Renal pelvis (tissue), 4 donors: ENCODE measurements around the gene SLC39A8. TPM values are rescaled to one million over a fixed set of nuclear protein-coding genes. Genes with fewer than 3 reads are reported as not detected.

ENCODE experiments used
- DNase-seq: peaks from one replicate; pipeline ENCODE4 v3.0.0-alpha.2; 2013
- polyA plus RNA-seq, 3 donors: library from polyadenylated mRNA; unstranded; fragments of 120-200 nt; gene quantifications; one replicate each; pipeline ENCODE4 v1.2.1, GENCODE V29; 2013; ENCODE audit not compliant: insufficient read length in 3 of 3

Gene SLC39A8
- polyA plus RNA-seq, 3 donors: 18.8 to 25.5 (median 20.2) TPM

- DNase-seq: peak; percentile 54
These were observed 1.2 kb downstream of the SLC39A8 start for GRCh38 chr4:102343964-102344519.

GRCh38 chr4:102342404-102343074 lies 2.7 kb downstream of the SLC39A8 start:
- no peak for DNase-seq

GRCh38 chr4:102341201-102341600 lies 4.1 kb downstream of the SLC39A8 start:
- DNase-seq: no peak

DNA sequence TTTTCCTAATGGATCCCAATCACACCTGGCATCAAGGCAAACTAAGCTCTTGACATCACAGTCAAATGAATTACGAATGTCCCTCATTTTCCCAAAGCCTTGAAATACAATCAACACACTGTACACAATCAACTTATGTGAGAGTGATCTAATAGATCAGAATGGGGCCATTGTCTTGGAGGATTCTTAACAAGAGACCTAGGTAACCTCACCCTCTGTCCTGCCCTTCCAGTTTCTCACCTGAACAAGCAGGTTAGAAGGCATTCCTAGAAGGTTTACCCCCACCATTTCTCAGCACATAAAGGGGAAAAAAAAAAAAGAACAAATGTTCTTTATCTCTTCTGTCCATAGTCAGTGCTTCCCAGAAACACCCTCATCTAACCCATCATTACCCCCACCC lies 6.3 kb downstream of the SLC39A8 start:
- DNase-seq: no peak

GRCh38 chr4:102338405-102338804 lies 6.9 kb downstream of the SLC39A8 start:
- no peak for DNase-seq

DNA sequence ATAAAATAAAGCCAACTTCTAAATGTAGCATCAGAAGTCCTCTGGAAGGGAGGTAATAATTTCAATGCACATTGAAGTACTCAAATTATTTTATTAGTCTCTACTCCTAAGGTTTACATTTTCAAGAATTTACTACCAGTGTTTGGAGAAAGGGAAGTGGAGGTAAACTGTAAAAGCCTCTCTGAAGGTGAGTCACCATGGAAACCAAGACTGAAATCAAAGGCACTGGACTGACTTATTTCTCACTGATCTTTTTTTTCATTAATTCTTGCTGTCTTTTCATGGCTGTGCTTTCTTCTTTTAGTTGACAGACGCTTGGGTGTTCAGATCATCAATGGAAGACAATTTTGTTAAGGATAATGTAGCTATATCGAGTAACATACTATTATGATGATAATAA lies 9.7 kb downstream of the SLC39A8 start:
- no peak for DNase-seq

DNA sequence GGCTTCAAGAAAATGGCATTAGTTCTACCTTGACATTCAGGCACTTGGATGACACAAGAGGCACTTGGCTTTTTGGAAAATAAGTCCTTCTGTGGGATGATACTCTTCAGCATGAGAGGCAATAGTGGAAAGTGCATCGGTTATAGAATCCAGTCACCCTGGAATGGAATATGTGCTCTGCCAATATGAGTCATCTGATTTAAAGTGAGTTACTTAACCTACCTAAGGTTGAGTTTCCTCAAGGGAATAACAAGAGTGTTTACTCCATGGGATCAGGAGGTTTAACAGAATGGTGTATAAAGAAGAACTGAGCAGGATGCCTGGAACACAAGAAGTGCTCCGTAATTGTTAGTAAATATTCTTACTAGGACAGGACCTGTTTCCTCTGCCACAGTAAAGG lies 10.7 kb downstream of the SLC39A8 start:
- no peak for DNase-seq

DNA sequence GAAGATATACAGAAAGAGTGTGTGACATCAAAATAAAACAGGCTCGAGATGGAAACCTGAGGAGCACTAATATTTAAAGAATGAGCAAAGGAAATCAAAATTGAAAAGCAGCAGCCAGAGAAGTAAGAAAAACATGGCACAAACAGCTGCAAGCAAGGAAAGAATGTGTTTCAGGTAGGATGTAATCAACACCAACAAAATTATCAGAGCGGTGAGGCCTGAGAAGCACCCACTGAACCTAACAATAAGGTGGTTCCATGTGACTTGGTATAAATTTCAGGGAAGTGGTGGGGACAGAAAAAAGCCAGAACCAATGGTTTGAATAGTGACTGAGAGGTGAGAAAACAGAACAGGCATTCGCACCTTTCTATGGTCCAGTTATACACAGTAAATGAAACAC lies 11.5 kb downstream of the SLC39A8 start:
- no peak for DNase-seq

DNA sequence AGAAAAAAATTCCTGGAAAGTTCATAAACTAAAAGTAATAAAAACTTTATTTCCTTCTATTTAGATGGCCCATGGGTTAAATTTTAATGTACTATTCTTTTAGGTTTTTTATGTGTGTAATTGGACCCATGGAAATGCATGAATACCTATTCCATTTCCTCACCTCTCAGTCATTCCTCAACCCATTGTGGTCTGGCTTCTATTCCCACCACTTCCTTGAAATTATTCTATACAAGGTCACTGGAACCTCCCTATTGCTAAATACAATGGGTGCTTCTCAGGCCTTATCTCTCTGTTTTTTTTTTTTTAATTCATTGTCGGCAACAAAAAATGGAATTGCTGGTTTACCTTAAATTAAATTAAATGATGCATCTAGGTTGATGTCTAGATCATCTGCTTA lies 17.2 kb downstream of the SLC39A8 start:
- DNase-seq: no peak

DNA sequence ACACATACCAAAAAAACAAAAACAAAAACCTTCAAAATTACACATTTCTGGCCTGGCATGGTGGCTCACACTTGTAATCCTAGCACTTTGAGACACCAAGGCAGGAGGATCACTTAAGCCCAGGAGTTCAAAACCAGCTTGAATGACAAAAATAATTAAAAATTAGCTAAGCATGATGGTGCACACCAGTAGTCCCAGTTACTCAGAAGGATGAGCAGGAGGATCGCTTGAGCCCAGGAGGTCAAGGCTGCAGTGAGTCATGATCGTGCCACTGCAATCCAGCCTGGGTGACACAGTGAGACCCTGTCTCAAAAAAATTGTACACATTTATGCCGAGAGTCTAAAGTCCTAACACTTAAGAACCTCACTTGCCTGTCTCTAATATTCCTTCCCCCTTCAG lies 18.3 kb downstream of the SLC39A8 start:
- DNase-seq: no peak

- DNase-seq: no peak
These were observed 20.6 kb downstream of the SLC39A8 start for GRCh38 chr4:102324730-102325129.

DNA sequence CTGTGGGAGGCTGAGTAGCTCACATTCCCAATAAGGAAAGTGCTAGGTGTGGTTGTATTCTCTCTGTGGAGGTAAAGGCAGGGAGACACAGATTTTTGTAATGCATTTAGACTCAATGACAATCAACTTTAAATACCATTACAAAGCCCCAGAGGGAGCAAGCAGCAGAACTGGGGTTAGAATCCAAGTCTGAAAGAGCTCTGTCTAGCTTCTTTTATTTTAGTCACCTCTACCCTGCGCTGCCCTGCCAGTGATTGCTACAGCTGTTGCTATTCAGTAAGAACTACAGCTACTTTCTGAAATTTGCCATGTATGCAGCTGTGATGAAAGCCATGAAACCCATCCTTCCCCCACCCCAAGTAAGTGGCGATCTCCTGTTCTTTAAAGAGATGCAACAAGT lies 22.5 kb downstream of the SLC39A8 start:
- no peak for DNase-seq

DNA sequence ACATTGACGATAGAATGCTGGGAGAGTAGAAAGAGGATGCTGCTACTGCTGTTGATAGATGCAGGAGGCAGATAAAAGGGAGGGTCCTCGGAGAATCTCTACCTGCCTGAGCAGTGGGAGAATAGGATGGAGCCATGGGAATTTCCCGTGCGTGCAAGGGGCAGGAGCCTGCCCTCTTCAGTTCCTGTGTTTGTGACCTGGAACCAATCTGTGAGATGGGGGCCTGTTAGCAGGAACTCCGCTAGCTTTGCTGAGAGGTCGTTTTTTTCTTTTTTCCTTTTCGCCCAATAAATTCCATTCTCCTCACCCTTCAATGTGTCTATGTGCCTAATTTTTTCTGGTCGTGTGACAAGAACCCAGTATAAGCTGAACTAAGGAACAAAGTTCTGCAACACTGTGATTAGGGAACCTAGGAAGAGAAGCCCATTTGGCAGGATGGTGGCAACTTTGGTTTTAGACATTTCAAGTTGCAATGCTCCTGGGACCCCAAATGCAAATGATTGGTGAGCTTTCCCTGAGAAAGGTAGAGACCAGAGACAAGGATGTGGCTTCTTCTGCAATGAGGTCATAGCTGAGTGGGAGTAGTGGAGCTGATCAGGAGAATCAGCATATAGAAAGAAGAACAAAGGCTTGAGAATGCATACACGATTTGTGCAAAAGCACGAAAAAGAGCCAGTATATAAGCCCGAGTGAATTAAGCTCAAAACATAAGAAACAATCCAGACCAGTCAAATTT lies 23.9 kb downstream of the SLC39A8 start:
- no peak for DNase-seq

DNA sequence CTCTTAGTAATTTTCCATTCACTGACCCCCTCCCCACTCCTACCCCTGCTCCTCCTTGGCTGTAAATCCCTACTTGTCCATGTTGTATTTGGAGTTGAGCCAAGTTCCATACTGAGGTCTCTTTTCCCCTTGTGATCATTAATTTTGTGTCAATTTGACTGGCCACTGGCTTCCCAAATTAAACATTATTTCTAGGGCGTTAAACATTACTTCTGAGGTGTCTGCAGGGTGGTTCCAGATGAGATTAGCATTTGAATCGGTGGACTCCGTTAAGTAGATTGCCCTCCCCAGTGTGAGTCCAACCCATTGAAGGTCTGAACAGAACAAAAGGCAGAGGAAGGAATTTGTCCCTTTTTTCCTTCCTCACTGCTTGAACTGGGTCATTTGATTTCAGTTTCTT lies 25.7 kb downstream of the SLC39A8 start:
- DNase-seq: no peak

DNA sequence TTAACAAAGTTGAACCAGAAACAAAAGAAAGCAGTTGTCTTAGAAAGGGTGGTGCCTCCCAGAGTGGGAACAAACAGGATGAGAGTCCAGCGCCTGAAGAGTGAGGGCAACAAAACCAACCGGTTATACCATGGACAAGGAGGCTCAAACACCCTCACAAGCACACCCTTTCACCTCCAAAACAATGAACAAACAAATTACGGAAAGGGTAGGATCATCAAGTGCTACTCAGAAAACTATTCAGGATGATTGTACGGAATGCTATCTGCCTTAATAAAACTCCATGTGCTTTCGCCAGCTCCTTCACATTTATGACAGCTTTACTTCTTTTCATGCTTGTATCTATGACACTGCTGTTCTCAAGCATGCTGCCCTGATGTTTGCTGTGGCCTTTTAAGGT lies 26.8 kb downstream of the SLC39A8 start:
- DNase-seq: no peak

DNA sequence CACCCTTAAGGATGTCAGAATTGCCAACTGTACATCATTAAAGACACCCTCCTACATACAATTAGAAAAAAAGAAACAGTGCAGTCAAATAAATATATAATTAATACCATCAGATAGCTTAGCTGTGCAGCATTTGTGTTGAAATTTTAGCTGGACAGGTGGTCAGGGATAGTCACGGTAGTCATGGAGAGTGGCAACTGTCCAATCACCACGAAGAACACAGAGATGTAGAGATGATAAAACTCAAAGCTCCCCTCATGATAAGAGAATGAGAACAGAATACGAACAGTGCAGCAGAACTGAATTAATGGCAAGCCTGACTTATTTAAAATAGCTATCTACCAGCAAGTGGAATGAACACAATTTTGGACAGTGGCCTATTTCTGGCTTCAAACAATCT lies 27.2 kb downstream of the SLC39A8 start:
- DNase-seq: no peak

DNA sequence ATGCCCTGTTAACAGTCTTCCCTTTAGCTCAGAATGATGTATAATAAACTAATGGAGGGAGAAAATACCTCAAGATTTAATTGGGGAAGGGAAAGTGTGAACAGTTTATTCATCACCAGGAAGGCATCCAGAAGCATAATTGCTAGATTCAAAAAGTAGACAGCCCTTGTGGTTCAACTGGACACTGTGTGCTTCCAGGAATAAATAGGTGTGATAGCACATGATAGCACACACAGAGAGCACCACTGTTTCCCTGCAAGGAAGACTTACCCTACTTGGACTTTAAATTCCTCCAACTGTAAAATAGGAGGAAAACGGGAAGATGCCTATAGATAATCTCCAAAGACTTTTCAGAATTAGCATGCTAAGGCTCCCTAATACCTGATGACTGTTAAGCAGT lies 27.8 kb downstream of the SLC39A8 start:
- DNase-seq: no peak

DNA sequence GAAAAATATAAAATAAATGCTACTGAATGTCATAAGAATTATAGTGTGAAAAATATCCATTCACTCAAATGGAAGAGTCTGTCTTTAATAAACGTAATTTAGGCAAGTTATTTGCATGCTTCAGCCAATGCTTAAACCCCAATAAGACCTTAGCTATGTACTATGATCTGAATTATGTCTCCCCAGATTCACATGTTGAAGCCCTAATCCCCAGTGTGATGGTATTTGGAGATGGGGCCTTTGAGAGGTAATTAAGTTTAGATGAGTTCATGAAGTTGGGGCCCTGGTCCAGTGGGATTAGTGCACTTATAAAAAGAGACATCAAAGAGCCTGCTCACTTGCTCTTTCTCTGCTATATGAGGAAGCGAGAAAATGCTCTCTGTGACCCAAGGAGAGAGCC lies 28.7 kb downstream of the SLC39A8 start:
- no peak for DNase-seq

- DNase-seq: no peak
These were observed 29.8 kb downstream of the SLC39A8 start for GRCh38 chr4:102315532-102315931.

DNA sequence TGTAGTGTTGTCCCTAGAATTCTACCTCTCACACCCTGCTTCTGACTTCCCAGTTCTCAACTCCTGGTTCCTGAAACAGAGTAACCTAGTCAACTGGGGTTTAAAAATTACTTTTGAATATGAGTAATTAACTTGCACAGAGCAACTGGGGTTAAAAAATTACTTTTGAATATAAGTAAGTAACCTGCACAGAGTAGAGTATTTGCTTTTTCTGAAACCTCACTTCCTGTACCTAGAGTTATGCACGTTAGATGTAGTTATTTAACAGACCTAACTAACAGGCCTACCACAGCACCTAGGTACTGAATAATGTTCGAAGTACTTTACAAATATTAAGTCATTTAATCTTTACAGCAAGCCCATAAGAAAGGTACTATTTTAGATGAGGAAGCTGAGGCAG lies 32.9 kb downstream of the SLC39A8 start:
- no peak for DNase-seq

DNA sequence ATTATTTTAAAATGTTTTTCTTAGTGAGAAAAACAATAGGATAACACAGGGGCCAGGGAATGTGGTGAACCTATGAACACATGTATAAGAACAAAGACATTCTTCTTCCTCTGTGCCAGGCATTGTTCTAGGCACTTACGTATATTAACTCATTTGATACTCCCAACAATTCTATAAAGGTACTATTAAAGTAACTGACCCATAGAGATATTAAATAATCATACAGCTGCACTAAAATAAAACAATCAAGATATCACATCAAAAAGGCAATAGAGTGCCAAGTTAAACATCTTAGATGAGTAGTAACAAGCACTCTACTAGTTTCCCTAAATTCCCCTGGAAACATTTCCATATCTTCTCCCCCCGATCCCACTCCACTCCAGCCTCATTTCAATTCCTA lies 33.4 kb downstream of the SLC39A8 start:
- no peak for DNase-seq

DNA sequence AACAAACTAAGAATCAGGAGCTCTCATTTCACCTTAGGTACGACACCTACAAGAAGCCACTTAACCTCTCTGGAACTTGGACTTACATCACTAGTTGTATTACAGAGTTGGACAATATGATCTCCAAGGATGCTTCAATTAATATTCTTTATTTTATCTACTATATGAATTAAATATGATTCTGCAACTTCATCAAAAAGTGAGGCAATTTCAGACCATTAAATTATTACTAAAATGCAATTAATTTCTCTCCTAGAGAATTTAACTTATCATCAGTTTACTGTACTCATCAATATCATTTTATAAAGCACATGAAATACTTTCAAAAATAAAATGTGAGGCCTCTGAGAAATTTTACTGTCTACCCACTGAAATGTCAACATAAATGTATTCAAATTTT lies 33.9 kb downstream of the SLC39A8 start:
- no peak for DNase-seq

DNA sequence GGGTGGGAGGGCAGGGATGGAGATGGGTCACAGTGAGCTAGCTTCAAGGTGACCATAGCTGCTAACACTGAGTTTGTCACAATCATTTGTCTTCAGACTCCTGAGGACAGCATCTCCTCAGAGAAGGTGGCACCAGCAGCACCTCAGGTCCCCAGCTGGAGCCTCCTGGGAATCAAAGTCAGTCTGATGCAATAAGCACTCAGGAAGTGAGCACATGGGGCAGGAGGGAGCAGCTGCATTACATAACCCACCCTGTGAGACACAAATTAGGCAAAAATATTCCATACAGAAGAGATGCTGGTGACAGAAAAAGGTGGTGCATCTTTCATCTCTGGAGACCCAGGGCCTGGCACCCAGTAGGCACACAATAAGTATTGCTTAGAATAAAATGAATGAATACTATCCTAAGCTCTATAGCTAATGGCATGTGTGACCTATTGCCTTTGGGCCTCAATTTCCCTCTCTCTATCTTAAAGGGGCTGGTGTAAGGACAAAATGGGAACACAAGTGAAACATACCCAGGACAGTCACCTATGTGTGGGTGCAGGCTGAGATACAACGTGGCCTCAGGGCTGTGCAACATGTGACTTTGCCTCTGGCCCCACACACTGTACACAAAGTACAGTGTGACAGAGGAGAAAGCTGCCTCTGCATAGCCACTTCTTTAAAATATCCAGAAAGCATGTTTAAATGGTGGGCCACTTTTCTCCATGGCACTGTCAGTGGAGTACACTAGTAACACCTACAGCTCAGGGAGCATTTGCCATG lies 37.1 kb downstream of the SLC39A8 start:
- no peak for DNase-seq
